Activated naive CD8-positive, alpha-beta T cell (primary cell): ENCODE data around the gene ARHGEF7.

Experiments
- H3K27ac Mint-ChIP-seq: one replicate; pipeline ENCODE4 v1.8.0; 2021; ENCODE audit warnings: mixed read lengths
- H3K27me3 Mint-ChIP-seq: one replicate; pipeline ENCODE4 v1.8.0; 2021; ENCODE audit warnings: mixed read lengths
- H3K36me3 Mint-ChIP-seq: one replicate; pipeline ENCODE4 v1.8.0; 2021; ENCODE audit warnings: mixed read lengths
- H3K4me1 Mint-ChIP-seq: one replicate; pipeline ENCODE4 v1.8.0; 2021; ENCODE audit warnings: low read depth, mixed read lengths
- H3K4me3 Mint-ChIP-seq: one replicate; pipeline ENCODE4 v1.8.0; 2021; ENCODE audit warnings: mild to moderate bottlenecking, mixed read lengths
- H3K9me3 Mint-ChIP-seq: one replicate; pipeline ENCODE4 v1.8.0; 2021; ENCODE audit warnings: low read depth, mixed read lengths

The ARHGEF7 gene

DNA sequence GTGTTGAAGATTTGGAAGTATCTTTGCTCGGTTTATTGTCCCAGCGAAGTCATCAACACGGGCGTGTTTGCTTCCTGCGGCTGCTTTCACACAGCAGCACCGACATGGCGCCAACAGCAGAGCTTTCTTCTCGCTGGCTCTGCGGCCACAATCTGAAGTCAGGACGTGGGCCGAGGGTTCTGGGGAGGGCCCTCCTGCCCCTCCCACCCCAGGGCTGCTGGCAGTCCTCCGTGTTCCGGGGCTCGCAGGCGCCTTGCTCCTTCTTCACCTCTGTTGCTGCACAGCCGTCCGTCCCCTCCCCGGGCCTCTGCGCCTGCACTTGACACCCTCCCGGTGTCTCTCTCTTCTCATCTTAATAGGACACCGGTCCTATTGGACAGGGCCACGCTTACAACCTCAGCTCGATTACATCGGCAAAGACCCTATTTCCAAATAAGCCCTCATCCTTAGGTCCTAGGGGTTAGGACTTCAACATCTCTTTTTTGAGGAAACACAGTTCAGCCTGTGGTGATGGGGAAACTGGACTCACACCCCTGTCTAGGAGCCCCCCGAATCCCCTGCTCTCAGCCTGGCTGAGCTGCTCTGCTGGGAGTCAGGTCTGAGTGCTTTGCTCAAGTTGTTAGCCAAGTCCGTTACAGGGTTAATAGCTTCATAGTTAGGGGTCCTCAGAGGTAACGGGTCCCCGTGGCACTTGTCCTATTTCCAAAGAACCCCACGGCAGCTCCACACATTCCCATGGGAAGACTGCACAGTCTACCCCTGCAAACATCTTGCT lies 202.6 kb downstream of the ARHGEF7 start:
- peaks cover 4% of the 10 kb centered on the region for H3K36me3 Mint-ChIP-seq
- no peaks in the 10 kb centered on the region for H3K27me3 Mint-ChIP-seq
- H3K27ac Mint-ChIP-seq = no peak overlapping the region
- H3K4me3 Mint-ChIP-seq = no peak overlapping the region
- H3K9me3 Mint-ChIP-seq = no peaks in the 10 kb centered on the region
- no peaks in the 10 kb centered on the region for H3K4me1 Mint-ChIP-seq

DNA sequence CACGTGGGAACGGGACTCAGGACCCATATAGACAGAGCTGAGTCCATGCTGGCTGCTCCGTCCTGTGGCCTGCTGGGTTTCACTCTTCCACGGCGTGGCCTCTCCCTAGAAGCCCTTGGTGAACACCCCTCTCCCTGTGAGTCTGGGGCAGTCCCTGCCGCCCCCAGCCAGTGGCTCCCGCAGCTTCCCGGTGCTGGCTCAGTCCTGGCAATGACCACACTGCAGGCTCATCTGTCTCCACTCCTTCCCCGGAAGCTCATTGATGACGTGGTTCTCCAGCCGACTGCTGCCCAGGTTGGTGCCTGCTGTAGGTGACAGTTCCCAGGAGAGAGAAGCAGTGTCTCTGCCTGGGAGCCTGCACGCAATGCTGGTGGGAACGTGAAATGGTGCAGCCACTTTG lies 203.3 kb downstream of the ARHGEF7 start:
- no peaks in the 10 kb centered on the region for H3K27me3 Mint-ChIP-seq
- no peak overlapping the region for H3K27ac Mint-ChIP-seq
- H3K36me3 Mint-ChIP-seq = peaks cover 2% of the 10 kb centered on the region
- H3K4me1 Mint-ChIP-seq = no peaks in the 10 kb centered on the region
- H3K4me3 Mint-ChIP-seq = no peak overlapping the region
- H3K9me3 Mint-ChIP-seq = no peaks in the 10 kb centered on the region

- no peaks in the 10 kb centered on the region for H3K27me3 Mint-ChIP-seq
- H3K9me3 Mint-ChIP-seq = no peaks in the 10 kb centered on the region
- H3K4me3 Mint-ChIP-seq = no peak overlapping the region
- peaks cover 2% of the 10 kb centered on the region for H3K36me3 Mint-ChIP-seq
- H3K4me1 Mint-ChIP-seq = peaks cover 7% of the 10 kb centered on the region
- H3K27ac Mint-ChIP-seq = no peak overlapping the region
Observed at GRCh38 chr13:111319521-111319920, 204.4 kb downstream of the ARHGEF7 start.

GRCh38 chr13:111319998-111320911 lies 205.1 kb downstream of the ARHGEF7 start, which contains the start of gene TEX29:
TEX29 (plus strand) TSS chr13:111320642; CDS start chr13:111320891, 249 bp downstream.
- peaks cover 2% of the 10 kb centered on the region for H3K36me3 Mint-ChIP-seq
- H3K9me3 Mint-ChIP-seq = no peaks in the 10 kb centered on the region
- H3K27me3 Mint-ChIP-seq = no peaks in the 10 kb centered on the region
- H3K4me3 Mint-ChIP-seq = no peak within 1 kb of the TSS
- H3K4me1 Mint-ChIP-seq = peaks cover 7% of the 10 kb centered on the region
- H3K27ac Mint-ChIP-seq = no peak within 1 kb of the TSS

DNA sequence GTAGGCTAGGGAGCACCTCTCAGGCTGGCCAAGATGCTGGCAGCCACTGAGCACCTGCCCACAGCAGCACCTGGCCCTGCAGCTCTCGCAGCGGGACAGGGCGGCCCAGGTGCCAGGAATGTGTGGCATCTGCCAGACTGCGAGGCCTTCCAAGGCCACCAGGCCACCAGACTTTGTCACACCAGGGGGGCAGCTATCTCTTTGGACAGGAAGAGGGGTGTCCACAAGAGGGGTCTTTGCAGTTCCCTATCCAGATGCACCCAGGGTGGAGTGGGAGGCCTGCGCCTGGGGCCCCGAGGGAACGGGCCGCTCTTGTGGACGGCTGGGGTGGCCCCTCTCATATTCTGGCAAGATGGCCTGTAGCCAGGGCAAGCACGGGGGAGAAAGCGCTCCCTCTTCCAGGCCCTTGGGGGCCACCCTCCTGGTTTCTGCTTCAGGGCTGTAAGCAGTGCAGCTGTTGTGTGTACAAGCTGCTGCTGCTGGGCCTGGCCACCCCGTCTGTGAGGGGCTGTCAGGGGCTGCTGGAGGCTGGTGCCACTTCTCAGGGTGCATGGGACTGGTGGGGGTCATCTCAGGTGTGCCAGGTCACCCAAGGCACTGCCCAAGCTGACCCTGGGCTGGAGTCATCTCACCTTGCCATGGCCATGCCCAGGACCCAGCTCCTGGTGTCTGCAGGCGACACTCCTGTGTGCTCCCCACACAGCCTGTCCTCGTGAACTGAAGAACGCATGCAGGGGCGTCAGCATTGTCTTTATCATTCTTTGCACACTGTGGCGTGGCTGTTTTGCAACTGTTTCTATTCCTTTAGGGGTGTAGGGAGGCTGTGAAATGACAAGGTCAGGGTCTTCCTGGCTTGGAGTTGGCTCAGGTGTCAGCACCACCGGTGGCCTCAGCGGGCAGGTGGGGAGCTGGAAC lies 207.1 kb downstream of the ARHGEF7 start:
- H3K27me3 Mint-ChIP-seq = no peaks in the 10 kb centered on the region
- H3K9me3 Mint-ChIP-seq = no peaks in the 10 kb centered on the region
- H3K36me3 Mint-ChIP-seq = no peaks in the 10 kb centered on the region
- no peak overlapping the region for H3K4me3 Mint-ChIP-seq
- peaks cover 7% of the 10 kb centered on the region for H3K4me1 Mint-ChIP-seq
- no peak overlapping the region for H3K27ac Mint-ChIP-seq

GRCh38 chr13:111322916-111323331 lies 207.8 kb downstream of the ARHGEF7 start:
- Mint-ChIP-seq H3K4me1 (peaks cover 7% of the 10 kb centered on the region), H3K36me3 (no peaks in the 10 kb centered on the region), H3K27me3 (no peaks in the 10 kb centered on the region), H3K27ac (no peak overlapping the region), H3K9me3 (no peaks in the 10 kb centered on the region), H3K4me3 (no peak overlapping the region)

DNA sequence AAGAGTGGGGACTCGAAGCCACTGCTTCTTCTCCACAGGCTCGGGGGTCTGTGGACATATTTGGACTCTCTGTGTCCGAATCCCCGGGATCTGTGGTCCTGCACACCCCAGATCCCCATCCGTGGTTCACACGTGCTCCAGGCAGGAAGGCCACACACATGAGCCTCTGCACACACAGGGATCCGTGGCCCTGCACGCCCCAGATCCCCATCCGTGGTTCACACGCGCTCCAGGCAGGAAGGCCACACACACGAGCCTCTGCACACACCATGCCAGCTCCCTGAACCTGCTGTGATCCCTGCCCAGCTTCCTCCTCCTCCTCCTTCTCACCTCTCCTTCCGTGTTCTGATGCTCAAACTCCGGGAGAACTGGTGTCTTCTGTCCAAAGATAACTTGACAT lies 208.4 kb downstream of the ARHGEF7 start:
- H3K36me3 Mint-ChIP-seq = no peaks in the 10 kb centered on the region
- no peak overlapping the region for H3K4me3 Mint-ChIP-seq
- H3K27ac Mint-ChIP-seq = no peak overlapping the region
- H3K27me3 Mint-ChIP-seq = no peaks in the 10 kb centered on the region
- H3K9me3 Mint-ChIP-seq = no peaks in the 10 kb centered on the region
- H3K4me1 Mint-ChIP-seq = peaks cover 7% of the 10 kb centered on the region

GRCh38 chr13:111323950-111324651 lies 209.0 kb downstream of the ARHGEF7 start:
- H3K36me3 Mint-ChIP-seq = no peaks in the 10 kb centered on the region
- H3K4me1 Mint-ChIP-seq = peaks cover 7% of the 10 kb centered on the region
- H3K27me3 Mint-ChIP-seq = no peaks in the 10 kb centered on the region
- H3K9me3 Mint-ChIP-seq = no peaks in the 10 kb centered on the region
- no peak overlapping the region for H3K27ac Mint-ChIP-seq
- H3K4me3 Mint-ChIP-seq = no peak overlapping the region

DNA sequence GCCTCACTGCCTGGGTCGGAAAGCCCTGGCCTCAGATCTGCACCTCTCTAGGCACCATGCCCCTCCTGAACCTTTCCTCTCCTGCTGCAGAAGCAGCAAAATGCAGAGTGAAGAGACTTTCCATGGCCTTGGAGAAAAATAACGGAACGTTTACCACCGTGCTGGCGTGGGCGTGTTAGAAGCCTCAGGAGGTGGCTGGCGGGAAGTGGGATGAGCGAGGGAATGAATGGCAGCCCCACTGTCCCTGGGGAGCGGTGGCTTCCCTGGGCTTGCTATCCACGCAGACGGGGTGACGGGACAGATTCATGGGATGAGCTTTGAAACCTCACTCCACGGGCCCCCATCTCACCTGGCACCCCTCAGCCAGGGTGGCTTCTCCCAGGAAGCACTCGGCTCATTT lies 209.6 kb downstream of the ARHGEF7 start:
- Mint-ChIP-seq H3K9me3 (no peaks in the 10 kb centered on the region), H3K36me3 (peaks cover under 1% of the 10 kb centered on the region), H3K27ac (no peak overlapping the region), H3K27me3 (no peaks in the 10 kb centered on the region), H3K4me1 (peaks cover 7% of the 10 kb centered on the region), H3K4me3 (no peak overlapping the region)

- Mint-ChIP-seq H3K27ac (no peak overlapping the region), H3K4me1 (peaks cover 7% of the 10 kb centered on the region), H3K4me3 (no peak overlapping the region), H3K27me3 (no peaks in the 10 kb centered on the region), H3K9me3 (no peaks in the 10 kb centered on the region), H3K36me3 (peaks cover 2% of the 10 kb centered on the region)
Observed at GRCh38 chr13:111325146-111325890, 210.2 kb downstream of the ARHGEF7 start.

DNA sequence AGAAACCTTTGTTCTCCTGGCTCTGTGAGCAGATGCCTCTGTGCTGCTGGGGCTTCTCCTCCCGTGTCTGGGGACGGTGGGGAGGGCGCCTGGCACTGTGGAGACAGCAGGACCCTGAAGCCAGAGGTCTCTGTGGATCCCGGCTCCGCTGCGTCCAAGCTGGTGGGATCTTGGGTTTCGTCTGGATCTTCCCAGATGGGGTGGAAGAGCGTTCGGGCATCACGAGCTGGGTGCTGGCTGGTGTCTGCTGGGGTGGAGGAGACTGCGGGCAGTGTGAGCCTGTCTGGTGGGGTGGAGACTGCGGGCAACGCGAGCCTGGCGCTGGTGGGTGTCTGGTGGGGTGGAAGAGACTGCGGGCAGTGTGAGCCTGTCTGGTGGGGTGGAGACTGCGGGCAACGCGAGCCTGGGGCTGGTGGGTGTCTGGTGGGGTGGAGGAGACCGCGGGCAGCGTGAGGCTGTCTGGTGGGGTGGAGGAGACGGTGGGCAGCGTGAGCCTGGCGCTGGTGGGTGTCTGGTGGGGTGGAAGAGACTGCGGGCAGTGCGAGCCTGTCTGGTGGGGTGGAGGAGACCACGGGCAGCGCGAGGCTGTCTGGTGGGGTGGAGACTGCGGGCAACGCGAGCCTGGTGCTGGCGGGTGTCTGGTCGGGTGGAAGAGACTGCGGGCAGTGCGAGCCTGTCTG lies 211.0 kb downstream of the ARHGEF7 start:
- Mint-ChIP-seq H3K9me3 (no peaks in the 10 kb centered on the region), H3K4me3 (no peak overlapping the region), H3K27ac (no peak overlapping the region), H3K27me3 (no peaks in the 10 kb centered on the region), H3K36me3 (peaks cover 5% of the 10 kb centered on the region), H3K4me1 (peaks cover 7% of the 10 kb centered on the region)

GRCh38 chr13:111326621-111326965 lies 211.5 kb downstream of the ARHGEF7 start:
- no peak overlapping the region for H3K4me3 Mint-ChIP-seq
- peaks cover 7% of the 10 kb centered on the region for H3K4me1 Mint-ChIP-seq
- no peaks in the 10 kb centered on the region for H3K9me3 Mint-ChIP-seq
- H3K36me3 Mint-ChIP-seq = peaks cover 5% of the 10 kb centered on the region
- no peaks in the 10 kb centered on the region for H3K27me3 Mint-ChIP-seq
- H3K27ac Mint-ChIP-seq = no peak overlapping the region

- H3K36me3 Mint-ChIP-seq = peaks cover 5% of the 10 kb centered on the region
- H3K4me1 Mint-ChIP-seq = peaks cover 7% of the 10 kb centered on the region
- no peak overlapping the region for H3K4me3 Mint-ChIP-seq
- no peaks in the 10 kb centered on the region for H3K27me3 Mint-ChIP-seq
- H3K9me3 Mint-ChIP-seq = no peaks in the 10 kb centered on the region
- no peak overlapping the region for H3K27ac Mint-ChIP-seq
Observed at GRCh38 chr13:111326981-111327642, 212.0 kb downstream of the ARHGEF7 start.
